HG02884 (cell line): ENCODE measurements around the gene TEKT2.

Experiments used
- ATAC-seq: cut with Tn5 transposase; IDR thresholded peaks from one replicate; pipeline ENCODE4 v1.9.1; 2021; ENCODE audit warnings: mild to moderate bottlenecking, moderate library complexity; ENCODE audit not compliant: unreplicated experiment

The TEKT2 gene

DNA sequence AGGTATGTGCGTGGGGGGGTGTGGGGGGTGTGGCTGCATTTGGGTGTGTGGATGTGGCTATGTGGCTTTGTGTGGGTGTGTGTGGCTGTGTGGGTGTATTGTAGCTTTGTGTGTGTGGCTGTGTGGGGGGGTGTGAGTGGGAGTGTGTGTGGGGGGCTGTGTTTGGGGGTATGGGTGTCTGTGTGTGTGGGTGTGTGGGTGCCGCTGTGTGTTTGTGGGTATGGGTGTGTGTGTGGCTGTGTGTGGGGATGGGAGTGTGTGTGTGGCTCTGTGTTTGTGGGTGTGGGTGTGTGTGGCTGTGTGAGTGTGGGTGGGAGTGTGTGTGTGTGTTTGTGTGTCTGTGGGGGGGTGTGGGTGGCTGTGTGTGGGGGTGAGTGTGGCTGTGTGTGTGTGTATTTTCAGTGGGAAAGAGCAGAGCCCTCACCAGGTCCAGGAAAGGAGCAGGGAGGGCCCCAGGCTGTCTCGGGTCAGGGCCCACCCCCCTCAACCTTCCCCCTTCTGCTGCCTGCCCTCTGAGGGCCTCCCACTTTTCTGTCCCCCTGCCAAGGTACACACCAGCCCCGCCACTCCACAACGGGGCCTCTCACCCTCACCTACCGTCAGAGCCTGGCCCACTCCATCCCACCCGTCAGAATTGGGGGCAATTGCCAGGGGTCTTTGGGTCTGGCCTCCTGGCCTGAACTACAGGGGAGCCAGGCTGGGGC lies 43.1 kb downstream of the TEKT2 start:
- no peak for ATAC-seq

DNA sequence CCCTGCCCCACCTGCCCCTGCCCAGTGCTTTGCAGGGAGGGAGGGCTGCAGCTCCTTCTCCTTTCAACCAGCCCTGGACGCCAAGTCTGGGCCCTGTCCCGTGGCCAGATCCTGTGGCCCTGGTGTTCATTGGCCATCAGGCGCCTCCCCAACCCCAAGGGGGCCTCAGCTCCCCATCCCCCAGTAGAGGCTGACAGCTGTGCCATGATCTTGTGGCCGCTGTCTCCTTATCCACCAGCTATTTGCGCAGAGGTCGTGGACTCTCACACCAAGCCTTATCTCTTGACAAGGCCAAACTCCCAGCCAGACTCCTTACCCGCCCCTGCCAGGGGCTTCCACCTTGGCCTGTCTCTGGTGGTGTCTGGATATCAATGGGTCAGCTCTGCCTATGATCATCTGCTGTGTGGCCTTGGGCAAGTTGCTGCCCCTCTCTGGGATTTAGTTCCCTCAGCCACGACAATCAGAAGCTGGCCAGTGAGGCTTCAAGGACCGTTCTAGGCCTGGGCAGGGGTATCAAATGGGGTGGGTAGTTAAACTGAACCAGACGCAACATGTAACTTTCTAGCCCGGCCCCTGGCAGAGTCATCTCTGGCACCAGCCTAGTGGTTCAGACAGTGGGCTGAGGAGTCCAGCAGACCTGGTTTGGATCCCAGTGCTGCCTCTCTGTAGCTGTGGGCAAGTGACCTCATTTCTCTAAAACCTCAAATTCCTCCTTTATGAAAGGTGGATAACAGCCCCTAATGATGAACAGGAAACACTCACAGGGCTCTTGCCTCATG lies 44.4 kb downstream of the TEKT2 start:
- ATAC-seq, result no peak

DNA sequence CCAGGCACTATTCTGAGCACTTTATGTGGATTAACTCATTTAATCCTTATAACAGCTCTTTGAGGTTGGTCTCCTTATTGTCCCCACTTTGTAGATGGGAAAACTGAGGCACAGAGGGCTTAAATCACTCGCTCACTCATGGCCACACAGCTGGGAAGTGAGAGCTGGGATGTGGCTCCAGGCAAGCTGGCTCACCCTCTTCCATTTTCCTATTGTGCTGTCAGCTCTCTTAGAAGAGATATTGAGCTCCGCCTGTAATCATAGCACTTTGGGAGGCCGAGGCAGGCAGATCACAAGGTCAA lies 45.0 kb downstream of the TEKT2 start:
- ATAC-seq, result no peak

DNA sequence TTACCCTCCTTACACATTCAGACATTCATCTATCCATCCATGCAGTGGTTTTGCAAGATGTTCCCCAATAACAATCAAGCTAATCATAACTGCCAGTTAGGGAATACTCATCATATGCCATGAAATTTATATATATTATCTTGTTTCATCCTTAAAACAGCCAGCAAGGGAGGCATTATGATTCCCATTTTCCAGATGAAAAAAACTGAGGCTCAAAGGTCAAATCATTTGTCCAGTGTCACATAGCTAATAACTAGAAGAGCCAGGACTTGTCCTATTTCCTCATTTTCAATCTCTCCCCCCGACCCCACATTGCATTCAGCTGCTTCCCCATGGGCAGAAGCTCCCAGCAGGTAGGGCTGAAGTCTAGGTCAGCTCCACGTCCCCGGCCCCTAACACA lies 48.1 kb downstream of the TEKT2 start:
- ATAC-seq, result no peak

DNA sequence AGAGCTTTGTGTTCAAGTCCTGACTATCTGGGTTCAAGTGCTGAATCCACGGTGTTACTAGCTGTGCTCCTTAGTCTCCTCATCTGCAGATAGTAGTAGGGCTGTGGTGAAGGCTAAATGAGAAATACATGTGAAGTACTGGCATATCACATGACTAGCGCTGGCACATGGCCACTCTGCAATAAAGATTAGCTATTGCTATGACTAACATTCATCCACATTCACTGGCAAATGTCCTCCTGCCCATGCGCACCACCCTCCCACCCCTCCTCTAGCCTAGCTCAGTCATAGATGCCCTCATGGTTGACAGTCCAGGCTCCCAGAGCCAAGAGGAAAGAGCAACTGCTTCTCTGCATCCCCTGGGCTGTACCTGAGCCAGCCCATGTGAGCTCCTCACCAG lies 49.6 kb downstream of the TEKT2 start:
- no peak for ATAC-seq

DNA sequence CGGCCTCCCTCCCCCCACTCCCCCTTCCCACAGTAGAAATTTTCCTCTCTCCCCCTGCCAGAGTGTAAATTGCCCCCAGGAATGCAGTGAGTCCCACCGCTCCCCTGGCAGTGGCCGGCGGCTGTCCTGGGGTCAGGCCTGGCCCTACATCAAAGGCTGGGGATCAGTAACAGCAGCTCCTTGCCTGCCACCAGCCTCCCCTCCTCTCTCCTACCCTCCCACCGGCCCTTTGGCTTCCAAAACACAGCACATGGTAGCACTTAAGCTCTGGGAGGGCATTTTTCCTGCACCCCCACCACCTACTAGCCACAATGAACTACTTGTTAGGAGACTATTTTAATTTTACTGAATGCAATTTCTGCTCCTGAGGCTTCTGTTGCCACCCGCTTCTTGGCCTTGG lies 50.1 kb downstream of the TEKT2 start:
- no peak for ATAC-seq

DNA sequence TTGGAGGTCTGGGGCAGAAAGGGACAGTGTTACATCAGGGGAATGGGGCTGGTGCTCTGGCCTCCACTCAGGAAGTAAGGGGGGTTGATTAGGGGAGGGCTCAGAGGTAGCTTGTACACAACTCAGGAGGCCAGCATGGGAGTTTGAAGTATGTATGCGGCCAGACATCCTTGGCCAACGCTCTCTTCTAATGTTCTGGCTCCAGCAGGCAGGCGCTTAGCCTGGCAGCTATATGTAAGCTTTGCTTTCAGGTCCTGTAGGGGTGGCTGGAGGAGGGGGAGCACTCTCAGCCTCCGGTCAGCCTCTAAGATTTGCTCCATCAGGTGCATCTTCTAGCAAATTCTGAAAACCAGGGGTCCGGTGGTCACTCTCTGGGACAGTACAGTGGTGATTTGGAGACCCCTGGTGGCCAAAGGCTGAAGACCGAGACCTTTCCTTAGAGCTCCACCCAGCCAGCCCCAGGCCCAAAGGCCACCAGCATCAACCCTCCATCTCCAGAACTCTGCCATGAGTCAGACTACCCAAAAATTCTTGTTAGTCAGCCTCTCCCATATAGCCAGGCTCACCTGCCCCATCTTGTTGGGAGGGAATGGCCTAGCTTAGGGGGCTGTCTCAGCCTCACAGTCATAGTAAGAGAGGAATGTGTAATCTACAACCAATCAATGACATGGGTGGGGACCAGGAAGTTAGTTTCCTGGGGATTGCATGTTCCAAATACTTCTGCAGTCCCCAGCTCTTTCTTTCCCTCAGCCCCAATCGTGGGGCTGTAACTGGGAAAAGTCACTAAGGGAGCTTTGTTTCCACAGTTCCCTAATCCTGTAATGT lies 50.8 kb downstream of the TEKT2 start:
- no peak for ATAC-seq

DNA sequence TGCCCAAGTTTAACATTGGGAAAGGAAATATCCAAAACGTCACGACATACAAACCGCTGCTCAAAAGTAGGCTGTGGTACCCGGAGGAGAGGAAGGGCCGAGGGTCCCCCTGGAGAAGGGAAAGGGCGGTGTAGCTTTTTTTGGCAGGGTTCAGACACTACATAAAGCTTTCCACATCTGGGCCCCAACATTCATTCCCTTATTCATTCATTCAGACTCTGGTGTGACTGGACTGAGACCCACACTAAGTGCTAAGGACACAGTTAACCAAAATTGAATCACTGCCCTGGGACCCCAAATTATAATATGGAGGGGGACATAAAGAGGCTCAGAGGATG lies 51.4 kb downstream of the TEKT2 start:
- ATAC-seq, result no peak

DNA sequence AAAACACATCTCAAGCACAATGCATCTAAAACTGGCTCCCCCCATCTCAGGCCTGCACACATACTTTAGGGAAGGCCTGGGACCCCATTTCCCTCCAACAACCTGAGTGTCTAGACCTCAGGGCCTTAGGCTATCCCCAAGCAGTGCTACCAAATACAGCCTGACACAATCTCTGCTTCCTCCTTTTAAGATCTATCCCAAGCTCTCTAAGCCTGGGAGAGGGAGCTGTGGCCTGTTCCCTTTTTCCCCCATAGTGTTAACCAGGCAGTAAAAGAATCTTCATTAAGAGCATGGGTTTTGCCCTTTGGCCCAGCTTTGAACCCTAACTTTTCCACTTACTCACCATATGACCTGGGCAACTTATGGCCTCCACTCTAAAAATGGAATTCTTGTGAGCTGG lies 51.9 kb downstream of the TEKT2 start:
- no peak for ATAC-seq

DNA sequence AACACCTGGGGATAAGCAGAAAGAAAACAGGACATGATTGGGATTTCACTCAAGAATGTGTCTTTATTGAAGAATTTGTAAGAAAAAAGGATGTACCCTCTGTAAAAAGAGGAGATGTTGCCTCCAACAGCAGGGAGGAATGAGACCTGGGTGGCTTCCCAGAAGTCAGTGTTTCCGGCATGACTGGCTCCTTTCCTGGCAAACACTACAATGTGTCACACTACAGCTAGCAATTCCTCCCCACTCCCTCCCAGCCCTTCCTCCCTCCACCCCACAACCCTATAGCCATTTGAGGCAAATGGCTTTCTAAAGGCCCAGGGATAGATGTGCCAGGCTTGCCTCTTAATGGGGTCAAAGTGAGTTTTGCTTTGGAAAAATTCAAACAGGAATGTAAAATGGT lies 52.6 kb downstream of the TEKT2 start:
- no peak for ATAC-seq

DNA sequence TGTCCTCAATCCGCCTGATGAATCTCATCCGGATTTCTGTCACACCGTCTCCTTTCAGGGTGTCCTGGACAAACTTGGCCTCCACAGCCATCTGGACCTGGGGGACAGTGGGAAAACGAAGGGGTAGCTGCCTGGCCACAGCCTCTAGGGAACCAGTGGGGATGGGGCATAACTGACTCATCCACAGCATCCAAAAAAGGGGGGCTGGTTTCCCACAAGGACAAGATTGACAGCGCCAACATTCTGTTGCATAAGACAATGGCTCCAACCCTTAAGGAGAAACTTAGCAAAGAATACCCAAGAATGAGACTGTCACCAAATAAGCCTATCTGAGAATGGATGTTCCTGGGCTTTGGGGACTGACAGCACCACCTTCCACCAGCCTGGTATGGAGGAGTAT lies 53.3 kb downstream of the TEKT2 start:
- ATAC-seq, result no peak

DNA sequence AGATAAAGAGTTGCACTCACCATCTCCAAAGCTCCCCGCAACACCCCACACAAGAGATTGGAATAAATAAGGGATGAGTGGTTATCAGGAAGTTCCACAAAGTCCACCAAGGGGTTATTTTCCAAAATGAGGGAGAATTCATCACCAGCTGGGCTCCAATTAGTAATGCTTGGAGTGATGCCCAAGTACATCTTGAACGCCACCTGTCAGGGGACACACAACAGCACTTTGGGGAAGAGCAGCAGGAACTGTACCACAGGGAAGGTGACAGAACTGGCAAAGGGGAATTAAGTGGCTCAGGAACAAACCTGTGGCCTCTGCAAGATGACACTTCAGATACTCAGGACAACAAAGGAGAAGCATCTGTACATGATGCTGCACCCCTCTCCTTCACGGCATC lies 53.9 kb downstream of the TEKT2 start:
- no peak for ATAC-seq
